DMS114 treated with DMSO at 0.1 percent for 48 hours (cell line): ENCODE results near the gene DSG2.
"Not testable (repeated sequence)": the region's sequence is repeated elsewhere in the genome, so short reads cannot be mapped to it uniquely, and the experiment has no call there.

Source experiments
- DNase-seq: peaks from one replicate; lab custom pipeline; 2025; ENCODE audit not compliant: unreplicated experiment; lab: John Stamatoyannopoulos, UW

The DSG2 gene

DNA sequence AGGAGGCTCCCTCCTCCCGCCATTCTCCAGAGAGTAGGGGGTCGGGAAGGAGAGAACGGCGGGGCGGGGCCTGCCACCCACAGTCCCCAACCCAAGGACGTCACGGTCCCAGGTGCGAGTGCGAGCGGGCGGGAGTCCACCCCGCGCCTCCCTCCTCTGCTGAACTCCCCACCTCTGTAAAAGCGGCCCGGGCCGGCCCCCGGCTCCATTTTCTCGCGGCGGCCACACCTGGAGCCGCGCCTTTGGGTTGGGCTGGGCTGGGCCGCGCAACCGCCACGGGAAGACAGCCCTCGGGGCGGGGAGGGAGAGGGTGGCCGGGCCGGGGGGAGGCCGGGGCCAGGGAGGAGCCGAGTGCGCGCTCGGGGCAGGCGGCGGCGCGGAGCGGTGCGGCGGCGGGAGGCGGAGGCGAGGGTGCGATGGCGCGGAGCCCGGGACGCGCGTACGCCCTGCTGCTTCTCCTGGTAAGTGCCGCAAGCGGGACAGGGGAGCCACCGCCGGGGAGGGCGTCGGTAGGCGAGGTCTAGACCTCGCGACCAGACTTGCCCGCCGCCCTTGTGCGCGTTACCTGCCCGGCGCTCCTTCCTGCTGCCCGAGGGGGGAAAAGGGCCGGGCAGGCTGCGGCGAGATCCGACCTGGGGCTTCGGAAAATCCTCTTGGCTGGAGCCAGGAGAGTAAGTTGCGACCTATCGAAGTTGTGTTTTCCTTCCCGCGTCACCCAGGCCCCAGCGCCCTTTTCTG, at the start of gene DSG2:
Gene DSG2 (plus strand): TSS at position 342 of the 738 bp plus-strand sequence. CDS start 75 bp downstream, at position 417.
- DNase-seq, result no peak

DNA sequence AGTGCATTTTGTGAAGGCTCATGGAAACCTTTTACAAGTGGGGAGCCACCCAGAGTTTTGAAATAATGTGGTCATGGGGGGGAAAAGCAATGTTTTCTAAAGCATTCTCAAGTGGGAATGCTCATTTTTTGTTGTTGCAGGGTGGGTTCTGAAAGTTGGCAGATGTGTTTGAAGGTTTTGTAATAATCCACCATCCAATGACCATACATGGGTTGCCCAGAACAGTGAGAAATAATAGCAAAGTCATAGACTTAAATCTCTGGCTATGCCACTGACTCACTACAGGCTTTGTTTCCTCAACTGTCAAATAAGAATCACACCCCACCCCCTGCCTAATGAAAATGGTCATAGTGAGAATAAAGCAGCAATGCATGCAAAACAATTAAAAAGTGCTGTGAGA, 47.6 kb upstream of the DSG2 start:
- DNase-seq, result no peak

GRCh38 chr18:31451625-31452024, 46.4 kb upstream of the DSG2 start:
- no peak for DNase-seq

GRCh38 chr18:31454066-31454708, 43.8 kb upstream of the DSG2 start:
- DNase-seq, result no peak

GRCh38 chr18:31469629-31470028, 28.3 kb upstream of the DSG2 start:
- DNase-seq, result no peak

DNA sequence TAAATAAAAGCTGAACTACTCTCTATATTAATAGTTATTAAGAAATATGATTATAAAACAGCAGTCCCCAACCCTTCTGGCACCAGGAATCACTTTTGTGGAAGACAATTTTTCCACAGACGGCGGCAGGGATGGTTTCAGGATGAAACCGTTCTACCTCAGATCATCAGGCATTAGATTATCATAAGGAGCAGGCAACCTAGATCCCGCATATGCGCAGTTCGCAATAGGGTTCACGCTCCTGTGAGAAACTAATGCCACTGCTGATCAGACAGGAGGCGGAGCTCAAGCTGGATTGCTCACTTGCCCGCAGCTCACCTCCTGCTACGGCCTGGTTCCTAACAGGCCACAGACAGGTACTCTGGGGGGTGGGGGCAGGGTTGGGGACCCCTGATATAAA, 19.3 kb upstream of the DSG2 start:
- DNase-seq, result no peak

DNA sequence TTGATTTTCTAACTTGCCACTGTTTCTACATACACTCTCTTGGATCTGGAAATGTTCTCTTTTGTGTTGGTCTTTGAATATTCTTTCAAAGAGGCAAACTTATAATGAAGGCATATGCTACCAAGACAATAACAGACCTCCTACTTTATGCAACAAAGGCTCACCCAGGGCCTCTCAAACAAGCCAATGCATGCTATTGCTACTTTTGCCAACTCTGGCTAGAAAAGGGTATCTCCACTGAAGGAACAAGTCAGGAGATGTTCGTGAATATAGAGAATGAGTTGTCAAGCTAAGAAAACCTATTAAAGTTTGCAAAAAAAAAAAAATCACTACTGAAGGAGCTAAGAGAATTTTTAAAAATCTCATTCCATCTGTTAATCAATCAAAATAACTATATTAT, 15.9 kb upstream of the DSG2 start:
- no peak for DNase-seq

DNA sequence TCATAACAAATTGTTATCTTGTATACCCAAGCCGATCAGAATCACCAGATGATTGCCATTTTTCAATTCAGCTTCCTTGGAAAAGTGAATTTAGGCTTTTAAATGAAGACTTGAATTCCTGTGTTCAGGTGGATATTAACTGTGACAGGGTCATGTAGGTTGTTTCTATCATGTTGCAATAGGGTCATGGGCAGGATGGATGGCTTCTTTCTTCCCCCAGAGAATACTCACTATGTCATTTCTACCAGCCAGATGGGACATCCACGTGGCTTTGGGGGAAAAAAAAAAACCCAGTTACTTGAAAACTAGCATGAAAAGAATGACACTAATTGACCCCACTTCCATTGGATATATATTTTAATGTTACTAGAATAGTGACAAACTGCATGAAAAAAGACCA, 14.6 kb upstream of the DSG2 start:
- DNase-seq, result no peak

GRCh38 chr18:31484461-31484860, 13.5 kb upstream of the DSG2 start:
- no peak for DNase-seq

GRCh38 chr18:31486165-31486564, 11.8 kb upstream of the DSG2 start:
- DNase-seq, result no peak

DNA sequence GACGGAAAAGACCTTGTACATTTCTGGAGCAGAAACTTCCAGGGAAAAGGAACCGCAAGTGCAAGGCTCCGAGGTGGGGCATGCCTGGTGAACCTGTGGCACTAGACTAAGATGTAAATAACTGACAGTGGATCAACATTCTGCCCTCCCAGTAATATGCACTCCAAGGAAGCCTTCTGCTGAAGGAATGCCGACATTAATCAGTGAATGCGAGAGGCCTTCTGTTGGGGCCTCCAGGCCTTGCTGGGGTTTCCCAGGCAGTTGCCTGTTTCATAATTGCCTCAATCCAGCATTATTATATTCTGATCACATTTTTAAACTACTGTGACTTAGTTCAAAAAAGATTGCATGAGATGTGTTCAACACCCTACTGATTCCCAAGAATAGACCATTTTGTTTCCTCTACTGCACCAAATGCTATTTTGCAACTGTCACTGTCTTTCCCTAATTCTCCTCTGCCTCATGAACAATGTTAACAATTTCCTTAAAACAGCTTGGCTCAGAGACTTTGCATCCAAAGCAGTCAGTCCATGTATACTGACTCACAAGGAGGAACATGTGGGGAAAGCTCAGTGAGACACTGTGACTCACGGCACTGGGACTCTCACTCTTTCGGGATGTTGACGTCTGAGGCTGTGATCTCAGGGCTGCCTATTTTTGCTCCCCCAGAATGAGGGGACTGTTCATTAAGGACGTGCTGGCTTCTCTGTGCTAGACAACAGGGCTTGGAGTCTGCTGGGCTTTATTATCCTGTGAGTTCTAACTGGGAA, 10.5 kb upstream of the DSG2 start:
- DNase-seq, result no peak

GRCh38 chr18:31489311-31489710, 8.7 kb upstream of the DSG2 start:
- no peak for DNase-seq

DNA sequence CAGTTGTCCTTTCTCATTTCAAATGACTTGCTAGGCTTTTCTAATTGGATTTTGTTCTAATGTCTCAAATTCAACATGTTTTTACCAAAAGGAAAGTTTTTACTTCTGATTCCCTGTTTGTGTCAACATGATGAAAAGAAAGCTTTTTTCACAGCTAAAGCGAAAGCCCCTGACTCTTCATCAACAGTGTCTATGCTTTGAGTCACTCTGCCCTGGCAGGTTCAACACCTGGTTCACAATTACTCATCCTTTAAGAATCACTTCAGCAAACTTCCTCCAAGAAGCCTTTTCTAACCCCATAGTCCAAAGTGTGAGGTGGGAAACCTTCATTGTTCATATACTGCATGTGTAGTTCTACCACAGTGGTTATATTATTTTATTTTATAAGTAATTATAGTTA, 7.6 kb upstream of the DSG2 start:
- DNase-seq, result no peak

- DNase-seq, result no peak
These were observed 7.1 kb upstream of the DSG2 start for GRCh38 chr18:31490833-31491232.

DNA sequence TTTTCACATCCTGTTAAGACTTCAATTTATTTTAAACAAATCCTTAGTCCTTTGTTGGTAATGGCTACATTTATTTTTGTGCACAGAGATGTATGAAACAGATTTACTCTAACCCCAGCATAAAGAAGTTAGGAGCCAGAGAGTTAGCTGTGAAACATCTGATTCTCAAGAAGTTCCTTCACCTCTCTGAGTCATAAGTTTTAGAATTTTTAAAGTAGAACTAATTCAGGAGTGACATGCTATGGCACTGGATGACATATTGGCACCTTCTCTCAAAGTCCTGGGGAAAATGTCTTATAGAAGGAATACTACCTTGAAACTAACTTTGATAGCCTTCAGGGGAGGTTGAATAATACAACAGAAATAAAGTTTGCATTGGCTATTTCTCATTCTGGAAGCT, 6.4 kb upstream of the DSG2 start:
- DNase-seq, result no peak

DNA sequence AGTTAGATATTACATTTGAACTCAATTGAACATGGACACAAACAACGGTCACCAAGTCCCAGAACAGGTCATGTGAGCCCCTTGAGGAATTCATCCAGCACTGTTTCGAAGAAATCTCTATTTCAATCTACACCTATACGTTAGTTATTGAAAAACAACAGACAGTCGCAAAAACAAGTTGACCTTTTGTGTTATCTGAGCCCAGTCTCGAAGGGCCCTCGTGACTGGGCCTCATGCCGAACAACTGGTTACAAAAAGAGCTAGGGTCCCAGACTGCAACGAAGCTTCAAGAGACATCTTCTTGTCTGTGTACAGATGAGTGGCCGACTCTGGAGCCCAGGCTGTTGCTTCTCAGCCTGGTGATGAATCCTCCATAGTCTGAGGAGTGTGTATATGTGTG, 5.3 kb upstream of the DSG2 start:
- DNase-seq, result no peak

GRCh38 chr18:31493171-31493570, 4.8 kb upstream of the DSG2 start:
- DNase-seq, result no peak

DNA sequence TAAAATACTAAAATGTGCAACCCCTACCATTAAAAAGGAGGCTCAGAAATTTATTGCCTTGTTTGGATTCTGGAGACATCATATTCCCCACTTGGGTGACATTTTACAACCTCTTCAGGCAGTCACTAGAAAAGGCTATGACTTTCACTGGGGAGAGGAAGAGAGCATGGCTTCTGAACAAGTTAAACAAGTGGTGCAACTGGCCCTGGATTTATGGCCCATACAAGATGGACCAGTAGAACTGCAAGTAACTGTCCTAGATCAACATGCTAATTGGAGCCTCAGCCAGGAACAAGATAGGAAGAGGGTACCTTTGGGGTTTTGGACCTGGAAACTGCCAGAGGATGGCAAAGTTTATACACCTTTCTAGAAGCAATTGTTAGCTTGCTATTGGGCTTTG, 4.0 kb upstream of the DSG2 start:
- no peak for DNase-seq

- DNase-seq, result not testable (repeated sequence)
These were observed 3.2 kb upstream of the DSG2 start for GRCh38 chr18:31494705-31495244.

DNA sequence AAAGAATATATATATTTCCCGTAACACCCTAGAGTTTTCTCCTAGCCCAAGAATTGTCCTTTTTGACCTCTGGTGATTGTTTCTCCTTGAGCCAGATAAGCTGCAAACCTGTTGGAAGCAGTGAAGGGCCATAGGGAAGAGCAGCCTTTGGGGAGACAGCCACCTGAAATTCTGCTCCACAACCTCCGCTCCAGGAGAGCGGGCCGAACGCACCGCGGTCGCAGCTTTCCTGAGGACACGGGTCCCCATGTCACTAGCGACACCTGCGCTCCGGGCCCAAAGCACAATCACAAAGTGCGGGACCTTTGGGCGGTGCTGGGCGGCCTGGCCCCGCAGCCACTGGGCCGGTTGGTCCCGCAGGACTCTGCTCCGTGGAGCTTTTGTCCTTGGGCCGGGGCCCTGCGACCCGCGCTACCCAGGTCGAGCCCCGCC, 557 bp upstream of the DSG2 start:
- DNase-seq, result no peak

DNA sequence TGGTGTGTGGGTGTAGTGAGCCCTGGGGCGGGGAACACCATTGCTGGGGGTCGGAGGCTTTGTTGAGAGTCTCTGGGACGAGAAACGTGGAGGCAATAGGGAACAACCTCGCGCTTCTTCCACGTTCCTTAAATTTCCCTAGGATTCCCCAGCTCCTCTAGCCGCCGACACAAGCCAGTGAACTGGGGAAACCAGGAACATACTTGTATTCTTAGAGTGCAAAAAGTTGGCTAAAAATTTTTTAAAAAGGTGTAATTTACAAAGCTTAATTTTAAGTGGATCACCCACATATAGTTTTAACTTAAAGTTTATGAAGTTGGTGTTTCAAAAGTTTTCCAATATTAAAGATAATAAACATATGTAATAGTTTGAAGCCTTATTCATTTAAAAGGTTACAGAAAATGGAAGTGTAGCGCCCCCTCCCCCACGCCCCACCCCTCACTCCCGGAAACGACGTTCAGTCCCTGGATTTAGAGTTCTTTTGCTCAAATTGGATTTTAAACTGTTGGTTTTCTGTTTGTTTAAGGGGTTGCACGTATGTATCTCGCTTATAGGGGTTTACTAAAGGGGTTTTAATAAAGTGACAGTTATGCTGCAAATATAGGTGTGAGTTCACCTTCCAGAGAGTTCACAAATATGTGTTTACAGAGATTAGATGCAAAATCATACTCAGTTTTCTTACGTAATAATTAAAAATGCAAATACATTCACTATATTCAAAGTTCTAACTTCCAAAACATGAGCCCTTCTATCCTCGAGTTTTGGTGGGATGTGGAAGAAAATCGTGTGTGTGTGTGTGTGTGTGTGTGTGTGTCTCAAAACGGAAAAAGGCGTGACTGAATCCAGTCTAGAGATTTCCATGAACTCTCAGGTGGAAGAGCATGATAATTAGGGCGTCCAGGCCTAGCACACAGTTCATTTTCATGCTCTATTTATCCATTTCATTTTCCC, 872 bp downstream of the DSG2 start:
- no peak for DNase-seq
